Mesangial cell (primary cell): Measurements from ENCODE around the gene STK39. TPM values are rescaled to one million over a fixed set of nuclear protein-coding genes. Genes with fewer than 3 reads are reported as not detected.

Source experiments
- total RNA-seq: library from RNA; depleted of rRNA; stranded (reverse); fragments of >200 nt; gene quantifications from 2 replicates; pipeline ENCODE4 v1.2.3, GENCODE V29; 2015

Gene STK39
- 8.7 and 10.3 TPM in 2 replicates for total RNA-seq

DNA sequence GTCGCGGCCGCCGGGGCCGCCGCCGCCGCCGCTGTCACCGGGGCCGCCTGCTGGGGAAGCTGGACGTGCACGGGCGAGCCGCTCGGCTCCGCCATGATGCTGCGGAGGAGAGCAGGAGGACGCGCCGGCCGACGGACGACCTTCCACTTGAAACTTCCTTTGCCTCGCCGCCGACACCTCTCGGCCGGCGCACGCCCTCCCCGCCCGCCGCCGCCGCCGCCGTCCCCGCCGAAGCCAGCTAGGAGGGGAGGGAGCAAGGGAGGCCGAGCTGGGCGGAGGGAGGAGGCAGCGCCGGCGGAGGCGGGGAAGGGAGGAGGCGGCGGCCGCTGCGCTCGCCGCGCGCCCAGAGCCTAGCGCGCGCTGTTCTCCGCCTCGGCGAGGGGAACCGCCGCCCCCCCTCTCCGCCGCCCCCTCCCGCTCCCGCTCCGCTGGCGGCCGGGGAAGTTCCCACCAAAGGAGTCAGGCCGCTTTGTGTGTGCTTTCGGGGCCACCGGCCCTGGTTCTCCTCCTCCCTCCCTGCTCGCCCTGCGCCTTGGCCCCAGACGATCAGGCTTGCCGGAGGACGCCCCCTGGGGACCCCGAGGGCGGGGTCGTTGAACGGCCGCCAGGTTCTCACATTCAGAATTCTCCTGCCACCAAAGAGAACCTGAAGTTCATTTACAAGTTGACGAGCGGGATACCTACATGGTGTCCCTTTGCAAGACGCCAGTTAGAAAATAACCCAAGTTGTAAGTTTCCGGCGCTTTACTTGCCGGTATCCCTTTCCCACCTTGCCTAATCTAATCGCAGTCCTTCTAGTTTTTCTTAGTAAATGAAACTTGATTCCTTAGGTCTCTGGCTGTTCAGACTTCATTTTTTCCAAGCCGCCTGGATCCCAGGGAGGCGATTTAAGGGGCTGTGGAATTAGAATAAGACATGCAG lies at the start of gene STK39:
TSS of gene STK39 (minus strand) at position 255 of the 921 bp plus-strand sequence. CDS start at position 95, 160 bp downstream.

Other genes starting within 250 kb of the STK39 start
- 11.7 and 12.1 TPM in 2 replicates for gene CERS6, start 208.7 kb upstream of the STK39 start, total RNA-seq